ENCODE measurements around the gene PARD3.
A peak's percentile ranks its signal among the peaks of the same experiment; 100 is the strongest.

The PARD3 gene

GRCh38 chr10:34661580-34661979, 153.5 kb downstream of the PARD3 start:
- Histone ChIP-seq H3K36me3 (ENCODE audit: control insufficient read depth, insufficient read depth, low read length) (no peaks in the 10 kb centered on the region), H3K4me3 (replicated peaks; ENCODE audit: low read depth, low read length) (no peak overlapping the region), H3K27me3 (replicated peaks; ENCODE audit: control insufficient read depth, insufficient read depth, low read length) (no peaks in the 10 kb centered on the region; the same call in 1 of the 2 replicates)
- no peak for DNase-seq (ENCODE audit: extremely low read depth, insufficient read length)
- no peak for TF ChIP-seq CTCF (IDR thresholded peaks at IDR 0.05; ENCODE audit: insufficient read depth, low read length, poor library complexity, severe bottlenecking)

- Histone ChIP-seq H3K36me3 (ENCODE audit: control insufficient read depth, insufficient read depth, low read length) (no peaks in the 10 kb centered on the region), H3K4me3 (replicated peaks; ENCODE audit: low read depth, low read length) (no peak overlapping the region), H3K27me3 (replicated peaks; ENCODE audit: control insufficient read depth, insufficient read depth, low read length) (no peaks in the 10 kb centered on the region; the same call in 1 of the 2 replicates)
- no peak for DNase-seq (ENCODE audit: extremely low read depth, insufficient read length)
- no peak for TF ChIP-seq CTCF (IDR thresholded peaks at IDR 0.05; ENCODE audit: insufficient read depth, low read length, poor library complexity, severe bottlenecking)
Observed at GRCh38 chr10:34658934-34659333, 156.2 kb downstream of the PARD3 start.

GRCh38 chr10:34656661-34657060, 158.4 kb downstream of the PARD3 start:
- no peak for DNase-seq (ENCODE audit: extremely low read depth, insufficient read length)
- TF ChIP-seq CTCF (IDR thresholded peaks at IDR 0.05; ENCODE audit: insufficient read depth, low read length, poor library complexity, severe bottlenecking) = no peak
- H3K36me3 ChIP-seq (ENCODE audit: control insufficient read depth, insufficient read depth, low read length) = no peaks in the 10 kb centered on the region
- no peak overlapping the region for H3K4me3 ChIP-seq (replicated peaks; ENCODE audit: low read depth, low read length)
- no peaks in the 10 kb centered on the region; the same call in 1 of the 2 replicates for H3K27me3 ChIP-seq (replicated peaks; ENCODE audit: control insufficient read depth, insufficient read depth, low read length)

GRCh38 chr10:34655286-34656170, 159.6 kb downstream of the PARD3 start:
- Histone ChIP-seq H3K4me3 (replicated peaks; ENCODE audit: low read depth, low read length) (no peak overlapping the region), H3K36me3 (ENCODE audit: control insufficient read depth, insufficient read depth, low read length) (no peaks in the 10 kb centered on the region), H3K27me3 (replicated peaks; ENCODE audit: control insufficient read depth, insufficient read depth, low read length) (no peaks in the 10 kb centered on the region; the same call in 1 of the 2 replicates)
- no peak for DNase-seq (ENCODE audit: extremely low read depth, insufficient read length)
- TF ChIP-seq CTCF (IDR thresholded peaks at IDR 0.05; ENCODE audit: insufficient read depth, low read length, poor library complexity, severe bottlenecking) = peak; percentile 78

GRCh38 chr10:34654211-34654610, 160.9 kb downstream of the PARD3 start:
- DNase-seq (ENCODE audit: extremely low read depth, insufficient read length) = no peak
- no peaks in the 10 kb centered on the region for H3K36me3 ChIP-seq (ENCODE audit: control insufficient read depth, insufficient read depth, low read length)
- no peaks in the 10 kb centered on the region; the same call in 1 of the 2 replicates for H3K27me3 ChIP-seq (replicated peaks; ENCODE audit: control insufficient read depth, insufficient read depth, low read length)
- no peak overlapping the region for H3K4me3 ChIP-seq (replicated peaks; ENCODE audit: low read depth, low read length)
- no peak for TF ChIP-seq CTCF (IDR thresholded peaks at IDR 0.05; ENCODE audit: insufficient read depth, low read length, poor library complexity, severe bottlenecking)

All from GM06990 (cell line).